K562 (cell line): Measurements from ENCODE around the gene DERL3. TPM values are rescaled to one million over a fixed set of nuclear protein-coding genes. Genes with fewer than 3 reads are reported as not detected.

Experiments used
- ATAC-seq: fragments of 200-7000 bp; cut with Tn5 transposase; 3 replicates; pipeline ENCODE4 v1.9.1; 2020; ENCODE audit warnings: moderate library complexity
- BruUV-seq: library from RNA; stranded (reverse); fragments of 400-500 nt; replicated peaks from 2 replicates; lab custom pipeline; 2021; lab: Mats Ljungman, UMichigan
- CTCF ChIA-PET: fragments of 300-600 bp; formaldehyde crosslinking; extraction: SDS; loops from one replicate; lab custom pipeline; 2021; ENCODE audit warnings: low intra/inter-chr PET ratio; lab: Yijun Ruan, JAX
- POLR2A ChIA-PET: fragments of 300-600, 350-650 bp; sonication (Branson Sonifier 250); formaldehyde crosslinking; extraction: SDS; loops from one replicate; lab custom pipeline; 2021; ENCODE audit warnings: antibody characterized with exemption, inconsistent platforms; lab: Yijun Ruan, JAX
- DNase-seq, 4 experiments: peaks; one replicate each; pipeline versions ENCODE4 v3.0.0 to v3.0.0-alpha.2; 2011 to 2018; ENCODE audit warnings: low spot score in 3 of 4, mixed read lengths in 3 of 4; ENCODE audit errors: extremely low read depth in 1 of 4
- FAIRE-seq: peaks from 2 replicates; lab custom pipeline; 2011; peaks lifted over from hg19 to GRCh38; lab: Jason Lieb, UNC
- H2AFZ ChIP-seq: 2 replicates; pipeline ENCODE4 v1.6.0; 2011; ENCODE audit warnings: low read depth, low read length, control low read depth, inconsistent platforms
- H3K27ac ChIP-seq: fragments of 200-600 bp; 3 replicates; pipeline ENCODE4 v1.8.0; 2011; ENCODE audit warnings: low read depth, mild to moderate bottlenecking, control low read depth, inconsistent platforms, low read length, moderate library complexity, mixed read lengths; ENCODE audit errors: extremely low read depth
- H3K27me3 ChIP-seq, 2 experiments: fragments of 300-600 bp in 1 of 2; 2 replicates in 1 of 2; 3 replicates in 1 of 2; pipeline versions ENCODE4 v1.6.0 to v1.8.0; 2011; ENCODE audit warnings: inconsistent platforms in 2 of 2, low read length in 2 of 2, mild to moderate bottlenecking in 1 of 2, mixed read lengths in 1 of 2, moderate library complexity in 1 of 2; ENCODE audit not compliant: control insufficient read depth in 2 of 2, insufficient read depth in 2 of 2
- H3K36me3 ChIP-seq: fragments of 300-600 bp; 3 replicates; pipeline ENCODE4 v1.8.0; 2011; ENCODE audit warnings: mild to moderate bottlenecking, low read length, inconsistent platforms; ENCODE audit not compliant: control insufficient read depth, insufficient read depth
- H3K4me1 ChIP-seq, 2 experiments: fragments of 200-600 bp in 1 of 2; replicated peaks in 1 of 2; 2 replicates in 1 of 2; 3 replicates in 1 of 2; pipeline versions ENCODE4 v1.5.1 to v1.8.0; 2011; ENCODE audit warnings: inconsistent platforms in 2 of 2, low read length in 2 of 2, mild to moderate bottlenecking in 1 of 2, mixed read lengths in 1 of 2, moderate library complexity in 1 of 2; ENCODE audit not compliant: control insufficient read depth in 2 of 2, insufficient read depth in 2 of 2
- H3K4me2 ChIP-seq: 2 replicates; pipeline ENCODE4 v1.6.1; 2011; ENCODE audit warnings: low read length, control low read depth, inconsistent platforms, mixed read lengths; ENCODE audit not compliant: insufficient read depth
- H3K4me3 ChIP-seq: fragments of 200-600 bp; sonication (generic), shearing (Covaris generic); 2 replicates; pipeline ENCODE4 v1.5.1; 2016; ENCODE audit warnings: control low read depth, inconsistent platforms
- H3K79me2 ChIP-seq: fragments of 200-600 bp; 3 replicates; pipeline ENCODE4 v1.8.0; 2011; ENCODE audit warnings: low read length, inconsistent platforms; ENCODE audit not compliant: control insufficient read depth, insufficient read depth
- H3K9ac ChIP-seq, 2 experiments: 2 replicates each; pipeline versions ENCODE4 v1.6.0 to v1.6.1; 2011; ENCODE audit warnings: low read depth in 2 of 2, low read length in 2 of 2, control low read depth in 1 of 2, inconsistent platforms in 1 of 2, mild to moderate bottlenecking in 1 of 2, mixed read lengths in 1 of 2; ENCODE audit not compliant: insufficient read depth in 1 of 2
- H3K9me1 ChIP-seq: one replicate; pipeline ENCODE4 v1.6.0; 2011; ENCODE audit warnings: inconsistent platforms, mild to moderate bottlenecking, low read length, moderate library complexity; ENCODE audit not compliant: control insufficient read depth, insufficient read depth
- H3K9me3 ChIP-seq: replicated peaks from 2 replicates; pipeline ENCODE4 v1.5.1; 2011; ENCODE audit warnings: low read depth, low read length, inconsistent platforms; ENCODE audit not compliant: control insufficient read depth, insufficient read depth
- H4K20me1 ChIP-seq: replicated peaks from 2 replicates; pipeline ENCODE4 v1.6.1; 2011; ENCODE audit warnings: low read length, inconsistent platforms, mixed read lengths; ENCODE audit not compliant: control insufficient read depth, insufficient read depth
- ZBTB40 ChIP-seq, 2 experiments: fragments of 450-650 bp in 1 of 2; sonication (generic) in 1 of 2; formaldehyde crosslinking in 1 of 2; IDR thresholded peaks; 2 replicates each; pipeline versions ENCODE4 v1.7.1 to v1.9.0; 2016 to 2022; ENCODE audit warnings: inconsistent platforms in 1 of 2, mild to moderate bottlenecking in 1 of 2, missing genetic modification reagents in 1 of 2
- whole genome bisulfite sequencing: fragments of 100-300 bp; shearing (Covaris generic); methylation state at CpG from one replicate; pipeline ENCODE4 v1.1.6; 2016; ENCODE audit warnings: low coverage, mixed read lengths; ENCODE audit not compliant: insufficient coverage; ENCODE audit errors: missing lambda C conversion rate; 5-methylcytosine and 5-hydroxymethylcytosine counted together
- in situ Hi-C: fragments of 300-500 bp; cut with MboI; formaldehyde crosslinking; loops from 4 replicates; pipeline ENCODE4 v1.15.0; 2018; ENCODE audit warnings: inconsistent platforms, mixed read lengths
- intact Hi-C: fragments of 100-400 bp; cut with micrococcal nuclease; formaldehyde crosslinking; loops from 2 replicates; pipeline ENCODE4 v1.14.2; 2022
- polyA plus RNA-seq, 8 experiments: library from polyadenylated mRNA; depleted of rRNA in 4 of 8; stranded (reverse) in 5 of 8; unstranded in 3 of 8; fragments of >200 nt; fragmentation: Nextera tagmentation in 2 of 8; fragmentation: Illumina TruSeq in 1 of 8; extraction: Ambion mirVana in 2 of 8; extraction: Trizol in 1 of 8; gene quantifications; 2 replicates each; pipeline versions ENCODE4 v1.2.1 to v1.2.3, GENCODE V29; 2011 to 2014; ENCODE audit warnings: inconsistent platforms in 1 of 8, missing spikeins in 1 of 8
- total RNA-seq, 7 experiments: library from RNA; depleted of rRNA in 6 of 7; stranded (reverse); fragments of >200 nt in 6 of 7; fragmentation: Illumina TruSeq in 2 of 7; extraction: Trizol in 2 of 7; gene quantifications; 2 replicates each; pipeline versions ENCODE4 v1.2.1 to v1.2.3, GENCODE V29; 2011 to 2021; ENCODE audit warnings: low replicate concordance in 1 of 7

Gene DERL3
- total and polyA plus RNA-seq, 9 of the 15 experiments (the other 6 are each of a cell fraction or from before 2014, with no cell fraction given) = 1.3 to 12.4 (median 4.8) TPM

GRCh38 chr22:23850136-23850611 is 11.4 kb upstream of the DERL3 start:
- in situ Hi-C loops (loop anchor here (5.0 to 25.0 kb wide), 2 partner anchors 308 to 538 kb away; no protein-coding TSS in a partner anchor), intact Hi-C loops (no loop called here)
- peaks cover 3 to 20% of the 10 kb centered on the region in 2 experiments; a peak in 3 of 5 replicates for H3K4me1 ChIP-seq
- H3K79me2 ChIP-seq = no peaks in the 10 kb centered on the region
- WGBS = 14% methylated on average over 11 of the region's 16 CpGs
- no peak overlapping the region for H3K27ac ChIP-seq
- H2AFZ ChIP-seq = no peak overlapping the region
- ChIA-PET POLR2A (interaction anchor here (0.6 to 1.4 kb wide), 4 partner anchors 10 to 387 kb away, joined by 3 to 4 read pairs (median 3); no protein-coding TSS in a partner anchor), CTCF (interaction anchor here (1.4 to 1.8 kb wide), 3 partner anchors 82 to 308 kb away, joined by 3 to 17 read pairs (median 15); partner anchors contain the start of gene CHCHD10)
- H3K36me3 ChIP-seq = no peaks in the 10 kb centered on the region
- no peak for DNase-seq
- no peaks in the 10 kb centered on the region for H3K9me1 ChIP-seq
- no peaks in the 10 kb centered on the region; a peak in 1 of 5 replicates for H3K27me3 ChIP-seq
- no peaks in the 10 kb centered on the region for H3K9me3 ChIP-seq
- no peak for ATAC-seq
- H4K20me1 ChIP-seq = no peaks in the 10 kb centered on the region
- H3K4me3 ChIP-seq = no peak overlapping the region
- H3K9ac ChIP-seq = 0 out of 4 replicates have a peak overlapping the region, but pooled peaks of 1 of the 2 experiments have one; percentile 45
- FAIRE-seq = no peak
- TF ChIP-seq ZBTB40 (IDR thresholded peaks at IDR 0.05) (no peak), ZBTB40 (CRISPR knock-in tag; IDR thresholded peaks at IDR 0.05) (no peak)
- no TSS peak for BruUV-seq
- no peak overlapping the region for H3K4me2 ChIP-seq
